LoVo (cell line): ENCODE data around the gene CCDC83.
"Not testable (repeated sequence)": the region's sequence is repeated elsewhere in the genome, so short reads cannot be mapped to it uniquely, and the experiment has no call there.

Experiments
- DNase-seq: peaks from one replicate; pipeline ENCODE4 v3.0.0-alpha.2; 2016; ENCODE audit warnings: low spot score

The CCDC83 gene

GRCh38 chr11:85939099-85940015 lies 84.2 kb downstream of the CCDC83 start:
- no peak for DNase-seq

DNA sequence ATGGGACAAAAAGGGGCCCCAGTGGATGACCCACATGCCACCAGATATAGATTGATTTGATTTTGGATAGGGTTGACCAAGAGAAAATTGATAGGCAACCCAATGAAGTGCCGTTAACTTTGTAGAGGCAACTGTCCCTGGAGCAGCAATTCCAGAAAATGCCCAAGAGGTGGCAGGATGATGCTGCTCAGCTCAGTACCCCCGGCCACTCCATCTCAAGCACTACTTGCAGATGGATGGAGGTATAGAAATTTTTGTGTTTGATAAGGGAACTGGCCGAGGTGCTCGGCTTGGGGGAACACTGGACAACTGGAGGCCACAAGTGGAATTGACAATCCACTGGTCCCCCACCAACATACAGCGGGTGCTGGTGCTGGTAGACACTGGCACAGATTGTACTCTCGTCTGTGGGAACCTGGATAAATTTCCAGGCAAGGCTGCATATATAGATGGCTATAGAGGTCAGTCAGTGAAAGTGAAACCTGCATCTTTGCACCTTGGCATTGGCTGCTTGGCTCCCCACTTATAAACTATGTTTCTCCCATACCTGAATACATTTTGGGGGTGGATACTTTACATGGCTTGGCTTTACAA lies 86.3 kb downstream of the CCDC83 start:
- no peak for DNase-seq

GRCh38 chr11:85945296-85945695 lies 90.1 kb downstream of the CCDC83 start:
- no peak for DNase-seq

- DNase-seq, result no peak
These were observed 90.6 kb downstream of the CCDC83 start for GRCh38 chr11:85945788-85946187.

- DNase-seq, result no peak
These were observed 91.0 kb downstream of the CCDC83 start for GRCh38 chr11:85946221-85946620.

DNA sequence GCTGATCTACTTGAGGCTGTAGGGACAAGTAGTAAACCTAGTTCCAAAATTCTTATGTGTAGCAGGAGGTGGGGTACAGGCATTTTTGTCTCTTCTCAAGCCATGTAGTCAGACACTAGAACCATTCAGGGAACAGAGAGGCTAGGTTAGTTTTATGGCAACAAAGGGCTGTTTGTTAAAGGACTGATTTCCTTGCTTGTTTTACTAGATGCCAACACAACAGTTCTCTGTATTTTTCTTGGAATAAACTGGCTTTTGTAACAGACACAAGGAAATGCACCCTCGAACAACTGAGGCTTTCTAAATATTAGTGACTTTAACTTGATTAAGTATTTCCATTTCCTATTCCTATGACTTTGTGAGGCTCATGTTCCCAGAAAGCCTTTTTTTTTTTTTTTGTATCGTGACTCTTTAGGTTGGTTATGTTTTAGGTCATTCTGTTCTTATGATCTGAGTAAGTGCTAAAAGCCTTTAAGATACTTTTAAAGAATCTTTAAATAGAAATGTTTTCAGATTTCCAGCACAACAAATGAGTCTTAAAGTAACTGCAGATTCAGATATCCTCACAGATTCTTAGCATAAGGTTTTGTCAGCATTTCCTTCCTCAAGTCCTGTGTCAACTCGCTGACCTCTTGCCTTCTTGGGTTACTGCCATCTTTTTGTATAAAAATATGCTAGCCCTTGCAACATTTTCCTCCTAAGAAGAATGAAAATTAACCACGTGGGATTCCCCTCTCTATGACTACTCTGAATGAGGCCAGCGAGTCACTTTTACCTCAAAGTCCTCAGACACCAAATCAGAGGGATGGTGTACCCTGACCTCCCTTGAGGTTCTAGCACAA lies 92.5 kb downstream of the CCDC83 start:
- peak; percentile 21 for DNase-seq

DNA sequence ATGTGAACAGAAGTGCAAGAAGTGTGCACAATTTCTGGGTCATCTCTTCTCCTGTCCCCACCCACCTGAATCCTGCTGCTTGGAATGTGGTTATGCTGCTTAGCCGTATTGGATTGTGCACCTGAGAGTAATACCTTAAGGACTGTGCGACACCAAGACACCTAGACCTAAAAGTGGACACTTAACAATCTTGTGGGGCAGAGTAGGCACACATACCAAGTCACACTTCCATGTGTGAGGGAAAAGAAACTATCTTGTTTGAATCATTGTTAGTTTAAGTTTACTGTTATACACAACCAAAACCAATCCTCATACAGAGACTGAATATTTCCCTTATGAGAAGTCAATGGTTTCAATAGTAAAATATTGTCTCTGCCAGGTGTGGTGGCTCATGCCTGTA lies 93.7 kb downstream of the CCDC83 start:
- DNase-seq, result no peak

DNA sequence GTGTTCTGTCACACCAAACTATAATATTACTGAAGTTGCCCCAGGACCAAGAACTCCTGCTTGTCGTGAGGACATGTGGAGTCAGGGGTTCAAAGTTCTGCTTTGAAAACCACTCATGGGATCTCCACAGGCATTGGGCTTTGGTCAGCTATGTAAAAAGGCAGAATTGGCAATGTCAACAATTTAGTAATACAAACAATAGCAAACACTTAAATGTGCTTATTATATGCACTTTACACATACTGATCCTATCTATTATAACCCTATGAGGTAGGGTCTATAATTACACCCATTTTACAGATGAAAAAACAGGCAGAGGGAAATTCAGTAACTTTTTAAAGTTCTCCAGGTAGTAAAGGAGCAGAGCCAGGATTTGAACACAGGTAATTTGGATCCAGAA lies 94.6 kb downstream of the CCDC83 start:
- no peak for DNase-seq

DNA sequence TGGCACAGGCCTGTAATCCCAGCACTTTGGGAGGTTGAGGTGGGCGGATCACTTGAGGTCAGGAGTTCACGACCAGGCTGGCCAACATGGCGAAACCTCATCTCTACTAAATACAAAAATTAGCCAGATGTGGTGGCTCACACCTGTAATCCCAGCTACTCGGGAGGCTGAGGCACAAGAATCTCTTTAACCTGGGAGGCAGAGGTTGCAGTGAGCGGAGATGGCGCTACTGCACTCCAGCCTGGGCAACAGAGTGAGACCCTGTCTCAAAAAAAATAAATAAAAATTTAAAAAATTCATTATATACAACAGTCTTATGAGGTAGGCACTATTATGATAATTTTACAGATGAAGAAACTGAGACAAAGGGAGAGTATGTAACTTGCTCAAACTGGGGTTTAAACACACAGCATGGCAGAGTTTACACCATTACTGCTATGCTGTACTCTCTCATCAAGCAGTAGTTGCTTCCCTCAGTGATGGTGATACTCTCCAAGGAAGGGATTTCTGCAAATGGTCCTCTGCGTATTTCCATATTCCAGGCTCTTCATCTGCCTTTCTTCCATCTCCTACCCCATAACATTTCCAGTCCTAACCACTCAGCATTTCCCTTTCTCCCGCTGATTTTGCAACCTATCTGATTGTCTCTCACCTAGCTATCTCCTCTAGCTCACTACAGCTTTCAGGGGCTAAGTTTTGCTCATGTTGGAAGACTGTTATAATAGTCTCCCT lies 95.3 kb downstream of the CCDC83 start:
- DNase-seq, result no peak

GRCh38 chr11:85951049-85951405 lies 95.8 kb downstream of the CCDC83 start:
- no peak for DNase-seq

GRCh38 chr11:85951428-85952107 lies 96.4 kb downstream of the CCDC83 start:
- DNase-seq, result no peak

DNA sequence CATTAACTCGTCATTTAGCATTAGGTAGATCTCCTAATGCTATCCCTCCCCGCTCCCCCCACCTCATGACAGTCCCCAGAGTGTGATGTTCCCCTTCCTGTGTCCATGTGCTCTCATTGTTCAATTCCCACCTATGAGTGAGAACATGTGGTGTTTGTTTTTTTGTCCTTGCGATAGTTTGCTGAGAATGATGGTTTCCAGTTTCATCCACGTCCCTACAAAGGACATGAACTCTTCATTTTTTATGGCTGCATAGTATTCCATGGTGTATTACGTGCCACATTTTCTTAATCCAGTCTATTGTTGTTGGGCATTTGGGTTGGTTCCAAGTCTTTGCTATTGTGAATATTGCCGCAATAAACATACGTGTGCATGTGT lies 96.9 kb downstream of the CCDC83 start:
- not testable (repeated sequence) for DNase-seq

- no peak for DNase-seq
These were observed 98.4 kb downstream of the CCDC83 start for GRCh38 chr11:85953491-85954143.

DNA sequence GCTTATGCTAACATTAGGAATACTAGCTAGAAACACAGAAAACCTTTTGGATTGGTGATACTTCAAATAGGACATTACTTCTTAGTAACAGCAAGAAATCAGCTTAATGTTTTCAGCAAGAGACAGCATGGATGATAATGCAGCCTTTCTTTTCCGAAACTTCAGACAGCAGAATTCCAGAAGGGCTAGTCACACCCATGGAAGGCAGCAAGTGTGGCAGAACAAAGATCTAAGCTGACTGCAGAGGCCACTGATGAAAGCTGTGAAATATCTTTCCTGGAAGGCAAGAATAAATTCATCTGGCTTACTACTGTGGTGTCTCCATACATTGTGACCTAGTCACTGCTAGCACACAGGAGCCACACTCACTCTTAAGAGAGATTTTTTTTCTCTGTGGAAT lies 100.3 kb downstream of the CCDC83 start:
- no peak for DNase-seq

- DNase-seq, result no peak
These were observed 105.5 kb downstream of the CCDC83 start for GRCh38 chr11:85960678-85961077.

DNA sequence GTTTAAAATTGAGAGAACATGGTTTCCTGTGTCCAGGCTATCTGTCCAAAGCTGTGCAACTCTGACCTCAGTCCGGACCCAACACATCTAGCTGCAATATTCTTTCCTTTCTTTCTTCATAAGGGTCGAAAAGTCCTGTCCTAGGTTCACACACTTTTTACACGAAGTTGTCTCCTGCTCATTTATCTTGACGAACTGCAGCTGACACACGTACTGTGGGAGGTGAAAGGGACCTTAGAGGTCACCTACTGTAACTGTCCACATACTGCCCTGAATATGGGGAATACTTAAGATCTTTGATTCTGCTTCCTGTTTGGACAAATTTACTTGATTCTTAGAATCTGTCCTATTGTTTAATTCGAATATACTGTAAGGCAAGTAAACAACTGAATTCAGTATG lies 105.9 kb downstream of the CCDC83 start:
- DNase-seq, result no peak

GRCh38 chr11:85961930-85962363 lies 106.8 kb downstream of the CCDC83 start:
- DNase-seq, result no peak

DNA sequence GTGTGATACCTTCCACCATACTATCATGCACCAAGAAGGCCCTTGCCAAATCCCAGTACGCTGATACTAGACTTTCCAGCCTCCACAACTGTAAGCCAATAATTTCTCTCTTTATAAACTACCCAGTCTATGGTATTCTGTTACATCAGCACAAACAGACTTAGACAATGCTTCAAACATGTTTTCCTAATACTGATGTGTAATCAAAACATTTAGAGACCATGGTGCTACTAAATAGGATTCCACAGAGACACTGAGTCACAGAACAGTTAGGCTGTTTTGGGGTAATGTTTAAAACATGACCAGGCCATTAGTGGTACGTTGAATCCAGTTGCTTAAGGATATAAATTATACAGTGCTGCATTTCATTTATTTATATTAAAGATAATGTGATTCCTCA lies 110.0 kb downstream of the CCDC83 start:
- no peak for DNase-seq

- DNase-seq, result no peak
These were observed 112.3 kb downstream of the CCDC83 start for GRCh38 chr11:85967457-85967856.
